A549 (cell line): ENCODE measurements around the gene VPS37D. TPM values are rescaled to one million over a fixed set of nuclear protein-coding genes. Genes with fewer than 3 reads are reported as not detected.
A peak's percentile ranks its signal among the peaks of the same experiment; 100 is the strongest.

Experiments used
- ATAC-seq, 2 experiments: fragments of 200-7000 bp in 1 of 2; fragments of >200 bp in 1 of 2; cut with Nextera tagmentation in 1 of 2; cut with Tn5 transposase in 1 of 2; 3 replicates each; pipeline versions ENCODE4 v1.8.0 to v1.9.1; 2018 to 2020; ENCODE audit warnings: mild to moderate bottlenecking in 1 of 2, moderate library complexity in 1 of 2
- CTCF ChIA-PET: fragments of 300-600 bp; sonication (Branson Sonifier 250); formaldehyde crosslinking; extraction: SDS; loops from one replicate; lab custom pipeline; 2021; ENCODE audit warnings: antibody characterized with exemption, inconsistent platforms; lab: Yijun Ruan, JAX
- POLR2A ChIA-PET: fragments of 350-600 bp; formaldehyde crosslinking; extraction: SDS; loops from one replicate; lab custom pipeline; 2021; ENCODE audit warnings: antibody characterized with exemption, inconsistent platforms; lab: Yijun Ruan, JAX
- DNase-seq, 2 experiments: peaks; one replicate each; pipeline versions ENCODE4 v3.0.0 to v3.0.0-alpha.2; 2011 to 2016; ENCODE audit warnings: low read depth in 1 of 2, low spot score in 1 of 2
- FAIRE-seq: peaks from 2 replicates; lab custom pipeline; 2011; peaks lifted over from hg19 to GRCh38; lab: Jason Lieb, UNC
- H3K27ac ChIP-seq, 2 experiments: fragments of >200 bp; sonication (Bioruptor Twin); formaldehyde crosslinking; 3 replicates each; pipeline ENCODE4 v1.5.1; 2016 to 2017
- H3K4me1 ChIP-seq: fragments of >200 bp; sonication (Bioruptor Twin); formaldehyde crosslinking; 3 replicates; pipeline ENCODE4 v1.6.1; 2016
- H3K4me2 ChIP-seq: fragments of >200 bp; sonication (Bioruptor Twin); formaldehyde crosslinking; 3 replicates; pipeline ENCODE4 v1.6.1; 2016
- H3K4me3 ChIP-seq: fragments of >200 bp; sonication (Bioruptor Twin); formaldehyde crosslinking; 3 replicates; pipeline ENCODE4 v1.5.1; 2016
- H3K9me3 ChIP-seq: fragments of >200 bp; sonication (Bioruptor Twin); formaldehyde crosslinking; 3 replicates; pipeline ENCODE4 v1.6.1; 2016
- BHLHE40 ChIP-seq: IDR thresholded peaks from 2 replicates; pipeline ENCODE4 v1.6.1; 2012; ENCODE audit warnings: low read depth, low read length, inconsistent platforms
- CHD2 ChIP-seq: fragments of 150-350 bp; IDR thresholded peaks from 2 replicates; pipeline ENCODE4 v1.6.1; 2014; ENCODE audit warnings: low read length; ENCODE audit not compliant: partially characterized antibody
- CTCF ChIP-seq: fragments of >200 bp; sonication (Bioruptor Twin); formaldehyde crosslinking; IDR thresholded peaks from 3 replicates; pipeline ENCODE4 v1.5.1; 2016
- EHF ChIP-seq: fragments of 250-450 bp; sonication (Bioruptor Pico); IDR thresholded peaks from 2 replicates; pipeline ENCODE4 v1.5.0; 2020; ENCODE audit warnings: mild to moderate bottlenecking
- EHMT2 ChIP-seq: fragments of 200-600 bp; sonication (generic); IDR thresholded peaks from 2 replicates; pipeline ENCODE4 v1.6.1; 2016; ENCODE audit warnings: antibody characterized with exemption, low read depth, mild to moderate bottlenecking, moderate library complexity
- EP300 ChIP-seq, 2 experiments: fragments of >200 bp; sonication (Bioruptor Twin); formaldehyde crosslinking; IDR thresholded peaks; 2 replicates in 1 of 2; 3 replicates in 1 of 2; pipeline ENCODE4 v1.6.1; 2016 to 2017
- HES2 ChIP-seq: fragments of >200 bp; sonication (Bioruptor Twin); formaldehyde crosslinking; IDR thresholded peaks from 2 replicates; pipeline ENCODE4 v1.6.1; 2016
- HOXA7 ChIP-seq: fragments of 250-450 bp; sonication (Bioruptor Pico); IDR thresholded peaks from 2 replicates; pipeline ENCODE4 v1.5.0; 2020; ENCODE audit warnings: mild to moderate bottlenecking, moderate library complexity
- JUN ChIP-seq, 2 experiments: fragments of >200 bp; sonication (Bioruptor Twin); formaldehyde crosslinking; IDR thresholded peaks; 2 replicates in 1 of 2; 3 replicates in 1 of 2; pipeline ENCODE4 v1.6.1; 2016 to 2017
- KDM1A ChIP-seq: fragments of 200-600 bp; sonication (generic); IDR thresholded peaks from 2 replicates; pipeline ENCODE4 v1.6.1; 2016; ENCODE audit warnings: low read depth, mild to moderate bottlenecking
- KDM5A ChIP-seq: fragments of 200-600 bp; sonication (generic); IDR thresholded peaks from 2 replicates; pipeline ENCODE4 v1.6.1; 2016; ENCODE audit warnings: antibody characterized with exemption, mild to moderate bottlenecking
- MAX ChIP-seq: IDR thresholded peaks from 2 replicates; pipeline ENCODE4 v1.6.1; 2012
- NFE2L2 ChIP-seq: fragments of 150-350 bp; conservative IDR thresholded peaks from 2 replicates; pipeline ENCODE4 v1.6.1; 2014; ENCODE audit warnings: low read length
- TP53 ChIP-seq: fragments of 250-450 bp; sonication (Bioruptor Pico); IDR thresholded peaks from 2 replicates; pipeline ENCODE4 v1.5.0; 2021; ENCODE audit warnings: mild to moderate bottlenecking, moderate library complexity
- whole genome bisulfite sequencing: methylation state at CpG from one replicate; pipeline ENCODE4 v1.1.6; 2017; ENCODE audit errors: missing lambda C conversion rate; 5-methylcytosine and 5-hydroxymethylcytosine counted together
- polyA plus RNA-seq, 4 experiments: library from polyadenylated mRNA; depleted of rRNA in 3 of 4; stranded (reverse); fragments of >200 nt; fragmentation: RNase III in 1 of 4; extraction: RNeasy Plus Mini Kit Qiagen cat#74134 plus additional on column Dnase treatment in 1 of 4; gene quantifications; 2 replicates in 3 of 4; 3 replicates in 1 of 4; pipeline ENCODE4 v1.2.3, GENCODE V29; 2011 to 2017

The VPS37D gene
- polyA plus RNA-seq, 2 of the 4 experiments (the other 2 are of a cell fraction), result 2.6 to 3.3 TPM

- peaks cover 1% of the 10 kb centered on the region; the same call in 1 of the 3 replicates for H3K9me3 ChIP-seq
- ATAC-seq, result peak; percentile 31 to 32; a peak in 5 of 6 replicates
- TF ChIP-seq CTCF, result no peak
- TF ChIP-seq CHD2, result no peak
- no peak for TF ChIP-seq TP53 (CRISPR knock-in tag)
- TF ChIP-seq HES2, result no peak
- no peak for TF ChIP-seq EHF (CRISPR knock-in tag)
- TF ChIP-seq, all 56 proteins: peak for 0
- ChIA-PET POLR2A (interaction anchor here (1.0 kb wide), 1 partner anchor 56 kb away, joined by 5 read pairs; no protein-coding TSS in a partner anchor), CTCF (interaction anchor here (0.7 to 9.1 kb wide), 41 partner anchors 8 to 130 kb away, joined by 3 to 86 read pairs (median 5); partner anchors contain the start of gene MLXIPL)
- DNase-seq (peak; percentile 44 to 45), FAIRE-seq (no peak)
- peak overlapping the region; percentile 95 for H3K4me2 ChIP-seq
- peak overlapping the region; percentile 90 for H3K4me3 ChIP-seq
- WGBS, result 6% methylated on average over 9 of the region's 52 CpGs
- peaks cover 18% of the 10 kb centered on the region; the same call in 2 of the 3 replicates for H3K4me1 ChIP-seq
- H3K27ac ChIP-seq, result peak overlapping the region; percentile 95
These were observed 663 bp downstream of the VPS37D start for GRCh38 chr7:73668103-73668885.

GRCh38 chr7:73668886-73669230 is 1.2 kb downstream of the VPS37D start:
- CTCF ChIA-PET, result interaction anchor here (1.0 to 9.1 kb wide), 19 partner anchors 8 to 131 kb away, joined by 3 to 86 read pairs (median 5); partner anchors contain the start of gene MLXIPL
- DNase-seq, result no peak
- 34% methylated on average over 5 of the region's 5 CpGs for WGBS
- TF ChIP-seq KDM5A (no peak), EP300 (IDR thresholded peaks at IDR 0.05) (no peak), MAX (no peak), HOXA7 (CRISPR knock-in tag) (no peak), BHLHE40 (no peak), NFE2L2 (no peak), EHMT2 (no peak), EHF (CRISPR knock-in tag) (no peak), KDM1A (no peak), JUN (IDR thresholded peaks at IDR 0.05) (no peak), HES2 (no peak)
- TF ChIP-seq, all 56 proteins: peak for 0
- POLR2A ChIA-PET, result no interaction called here
- FAIRE-seq (no peak), ATAC-seq (peak in 1 of 2 experiments; percentile 1; a peak in 1 of 6 replicates)
- H3K27ac ChIP-seq, result peak overlapping the region; percentile 95; a peak in 5 of 6 replicates
- peak overlapping the region; percentile 90 for H3K4me3 ChIP-seq
- H3K4me1 ChIP-seq, result peaks cover 18% of the 10 kb centered on the region; the same call in 2 of the 3 replicates
- no peaks in the 10 kb centered on the region for H3K9me3 ChIP-seq
- peak overlapping the region; percentile 95 for H3K4me2 ChIP-seq

- H3K4me2 ChIP-seq, result peak overlapping the region; percentile 95
- no peak for TF ChIP-seq KDM1A
- H3K4me3 ChIP-seq, result no peak overlapping the region; the same call in 2 of the 3 replicates
- 88% methylated on average over 9 of the region's 19 CpGs for WGBS
- ATAC-seq (peak in 1 of 2 experiments; percentile 35; a peak in 3 of 6 replicates), FAIRE-seq (no peak), DNase-seq (peak in 1 of 2 experiments; percentile 36)
- ChIA-PET POLR2A (no interaction called here), CTCF (interaction anchor here (0.6 to 9.1 kb wide), 13 partner anchors 8 to 743 kb away, joined by 3 to 86 read pairs (median 6); no protein-coding TSS in a partner anchor)
- no peak overlapping the region for H3K27ac ChIP-seq
- H3K9me3 ChIP-seq, result no peaks in the 10 kb centered on the region
- peaks cover 18% of the 10 kb centered on the region; the same call in 2 of the 3 replicates for H3K4me1 ChIP-seq
These were observed 1.7 kb downstream of the VPS37D start for GRCh38 chr7:73669288-73669701.
